ENCODE results near the gene GRK1. TPM values are rescaled to one million over a fixed set of nuclear protein-coding genes. Genes with fewer than 3 reads are reported as not detected.

Gene GRK1
- total and polyA plus RNA-seq, 2 of the 4 experiments (the other 2 are of a cell fraction) = not detected

DNA sequence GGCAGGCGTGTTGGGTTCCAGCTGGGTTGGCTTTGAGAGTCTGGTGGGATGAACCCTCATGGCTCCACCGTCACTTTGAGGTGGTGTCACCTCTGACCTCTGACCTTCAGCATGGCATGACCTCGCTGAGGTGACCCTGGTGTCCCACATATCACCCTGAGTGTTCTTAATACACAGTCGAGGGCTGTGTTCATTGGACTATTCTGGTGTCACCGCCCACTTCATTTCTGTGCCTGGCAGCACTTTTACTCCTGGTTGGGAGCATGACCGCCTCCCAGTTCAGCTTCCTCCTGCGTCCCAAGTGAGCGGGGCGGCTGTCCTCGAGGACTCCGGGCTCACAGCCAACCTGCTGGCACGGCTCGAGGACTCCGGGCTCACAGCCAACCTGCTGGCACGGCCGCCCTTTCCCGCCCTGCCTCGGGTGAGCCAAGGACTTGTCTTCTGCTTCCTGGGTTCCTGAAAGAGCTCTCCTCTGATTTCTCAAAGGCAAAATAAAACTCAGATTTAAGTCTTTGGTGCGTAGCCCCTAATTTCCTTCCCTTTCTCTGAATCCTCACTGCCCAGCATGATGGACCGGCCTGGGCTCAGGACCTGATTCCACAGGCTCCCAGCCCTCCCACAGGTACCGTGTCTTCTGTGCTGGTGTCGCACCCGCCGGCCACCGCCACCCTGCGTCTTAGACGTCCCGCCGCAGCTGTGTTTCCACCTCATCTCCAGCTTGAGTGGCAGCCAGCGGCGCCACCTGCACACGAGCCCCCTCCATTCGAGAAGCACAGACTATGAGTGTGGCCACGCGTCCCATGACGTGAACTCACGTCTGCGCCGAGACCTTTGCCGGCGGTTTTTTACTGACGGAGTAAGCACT is 19.4 kb upstream of the GRK1 start:
- H2BK120ac ChIP-seq (ENCODE audit: low read depth, low read length) = no peak overlapping the region
- CTCF ChIA-PET = no interaction called here
- no peak overlapping the region for H3K9ac ChIP-seq (ENCODE audit: low read depth, low read length)
- 0 out of 2 replicates have a peak, but pooled peaks cover 4% of the 10 kb centered on the region for H3K9me1 ChIP-seq (ENCODE audit: insufficient read depth, low read length)
- H3K23ac ChIP-seq (ENCODE audit: low read depth, low read length) = no peak overlapping the region
- no peak overlapping the region for H3K4me3 ChIP-seq (ENCODE audit: insufficient read depth, low read depth, low read length)
- H3K4ac ChIP-seq (ENCODE audit: low read depth, low read length) = no peak overlapping the region
- no peak overlapping the region for H2AK9ac ChIP-seq (replicated peaks; ENCODE audit: low read depth, low read length, poor library complexity)
- H2AFZ ChIP-seq (replicated peaks; ENCODE audit: low read length, poor library complexity) = no peak overlapping the region
- no peak overlapping the region for H2BK5ac ChIP-seq (ENCODE audit: low read depth, low read length, poor library complexity, severe bottlenecking)
- peaks cover 1% of the 10 kb centered on the region; the same call in 1 of the 2 replicates for H3K36me3 ChIP-seq (ENCODE audit: control insufficient read depth, insufficient read depth, low read length)
- H3K4me2 ChIP-seq (ENCODE audit: low read depth, low read length) = no peak overlapping the region
- in situ Hi-C loops (cut with MboI; ENCODE audit: low sequenced_read_pairs) = no loop called here
- H4K8ac ChIP-seq (ENCODE audit: low read depth in 2 of 2, low read length in 2 of 2) = no peak overlapping the region
- no peak overlapping the region for H2BK20ac ChIP-seq (ENCODE audit: low read depth, low read length)
- DNase-seq (no peak), ATAC-seq (ENCODE audit: low read depth) (peak; percentile 54)
- no peak overlapping the region for H4K5ac ChIP-seq (ENCODE audit: low read depth, low read length)
- no peak overlapping the region for H4K91ac ChIP-seq (ENCODE audit: insufficient read depth, low read depth, low read length)
- H2AK5ac ChIP-seq (ENCODE audit: low read depth, low read length) = no peak overlapping the region
- H3K27me3 ChIP-seq (ENCODE audit: control insufficient read depth, insufficient read depth, low read length) = no peaks in the 10 kb centered on the region
- POLR2A ChIA-PET (ENCODE audit: unreplicated experiment) = no interaction called here
- no peaks in the 10 kb centered on the region for H3K9me3 ChIP-seq (ENCODE audit: control insufficient read depth, insufficient read depth, low read length)
- H3K14ac ChIP-seq (replicated peaks; ENCODE audit: low read depth, low read length) = no peak overlapping the region
- 85% methylated on average over 25 of the region's 42 CpGs; no CpG with 5 or more reads in 1 of the 2 experiments for WGBS, 2 experiments (ENCODE audit: extremely low coverage in 2 of 2, insufficient read length in 1 of 2)
- no peak overlapping the region for H2BK15ac ChIP-seq (ENCODE audit: low read depth, low read length)
- H3K56ac ChIP-seq (ENCODE audit: extremely low read depth, insufficient read depth, low read length) = no peak overlapping the region
- intact Hi-C loops (cut with micrococcal nuclease) = no loop called here
- dilution Hi-C loops (cut with HindIII; ENCODE audit: low sequenced_read_pairs, unreplicated experiment) = no loop called here
- no TSS peak for BruUV-seq (replicated peaks)
- no peak overlapping the region for H3K18ac ChIP-seq (ENCODE audit: low read depth, low read length)
- peaks cover 2% of the 10 kb centered on the region; the same call in 1 of the 2 replicates for H3K4me1 ChIP-seq (ENCODE audit: control insufficient read depth, insufficient read depth, low read length)
- no peaks in the 10 kb centered on the region for H3K79me1 ChIP-seq (ENCODE audit: low read depth in 1 of 2, low read length in 2 of 2)
- H4K20me1 ChIP-seq (ENCODE audit: insufficient read depth, low read length) = no peaks in the 10 kb centered on the region; the same call in 1 of the 2 replicates
- no peak overlapping the region for H3K27ac ChIP-seq (ENCODE audit: insufficient read depth, low read length)
- TF ChIP-seq RAD21 (IDR thresholded peaks at IDR 0.05; ENCODE audit: low read length) (no peak), RFX5 (IDR thresholded peaks at IDR 0.05; ENCODE audit: low read depth, low read length) (no peak), CEBPB (IDR thresholded peaks at IDR 0.05; ENCODE audit: low read depth, low read length) (no peak), FOS (IDR thresholded peaks at IDR 0.05; ENCODE audit: low read depth, low read length) (no peak), MAFK (IDR thresholded peaks at IDR 0.05; ENCODE audit: low read depth, low read length) (no peak), RCOR1 (IDR thresholded peaks at IDR 0.05; ENCODE audit: insufficient replicate concordance, low read length) (no peak), MXI1 (IDR thresholded peaks at IDR 0.05; ENCODE audit: borderline replicate concordance, low read depth, low read length) (no peak), CHD1 (IDR thresholded peaks at IDR 0.05; ENCODE audit: low read depth, low read length) (no peak), NFE2L2 (IDR thresholded peaks at IDR 0.05; ENCODE audit: low read depth, low read length) (no peak), SMC3 (IDR thresholded peaks at IDR 0.05; ENCODE audit: low read depth, low read length) (no peak), POLR2A (IDR thresholded peaks at IDR 0.05; ENCODE audit: low read depth, low read length) (no peak), BHLHE40 (IDR thresholded peaks at IDR 0.05; ENCODE audit: low read depth, low read length) (no peak)
- TF ChIP-seq, protein P1, sequence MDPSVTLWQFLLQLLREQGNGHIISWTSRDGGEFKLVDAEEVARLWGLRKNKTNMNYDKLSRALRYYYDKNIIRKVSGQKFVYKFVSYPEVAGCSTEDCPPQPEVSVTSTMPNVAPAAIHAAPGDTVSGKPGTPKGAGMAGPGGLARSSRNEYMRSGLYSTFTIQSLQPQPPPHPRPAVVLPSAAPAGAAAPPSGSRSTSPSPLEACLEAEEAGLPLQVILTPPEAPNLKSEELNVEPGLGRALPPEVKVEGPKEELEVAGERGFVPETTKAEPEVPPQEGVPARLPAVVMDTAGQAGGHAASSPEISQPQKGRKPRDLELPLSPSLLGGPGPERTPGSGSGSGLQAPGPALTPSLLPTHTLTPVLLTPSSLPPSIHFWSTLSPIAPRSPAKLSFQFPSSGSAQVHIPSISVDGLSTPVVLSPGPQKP (IDR thresholded peaks at IDR 0.05; ENCODE audit: borderline replicate concordance, low read depth, low read length) = no peak
- TF ChIP-seq, protein P2, sequence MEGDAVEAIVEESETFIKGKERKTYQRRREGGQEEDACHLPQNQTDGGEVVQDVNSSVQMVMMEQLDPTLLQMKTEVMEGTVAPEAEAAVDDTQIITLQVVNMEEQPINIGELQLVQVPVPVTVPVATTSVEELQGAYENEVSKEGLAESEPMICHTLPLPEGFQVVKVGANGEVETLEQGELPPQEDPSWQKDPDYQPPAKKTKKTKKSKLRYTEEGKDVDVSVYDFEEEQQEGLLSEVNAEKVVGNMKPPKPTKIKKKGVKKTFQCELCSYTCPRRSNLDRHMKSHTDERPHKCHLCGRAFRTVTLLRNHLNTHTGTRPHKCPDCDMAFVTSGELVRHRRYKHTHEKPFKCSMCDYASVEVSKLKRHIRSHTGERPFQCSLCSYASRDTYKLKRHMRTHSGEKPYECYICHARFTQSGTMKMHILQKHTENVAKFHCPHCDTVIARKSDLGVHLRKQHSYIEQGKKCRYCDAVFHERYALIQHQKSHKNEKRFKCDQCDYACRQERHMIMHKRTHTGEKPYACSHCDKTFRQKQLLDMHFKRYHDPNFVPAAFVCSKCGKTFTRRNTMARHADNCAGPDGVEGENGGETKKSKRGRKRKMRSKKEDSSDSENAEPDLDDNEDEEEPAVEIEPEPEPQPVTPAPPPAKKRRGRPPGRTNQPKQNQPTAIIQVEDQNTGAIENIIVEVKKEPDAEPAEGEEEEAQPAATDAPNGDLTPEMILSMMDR (conservative IDR thresholded peaks at IDR 0.05; ENCODE audit: low read depth, low read length) = no peak
- TF ChIP-seq, protein P3, sequence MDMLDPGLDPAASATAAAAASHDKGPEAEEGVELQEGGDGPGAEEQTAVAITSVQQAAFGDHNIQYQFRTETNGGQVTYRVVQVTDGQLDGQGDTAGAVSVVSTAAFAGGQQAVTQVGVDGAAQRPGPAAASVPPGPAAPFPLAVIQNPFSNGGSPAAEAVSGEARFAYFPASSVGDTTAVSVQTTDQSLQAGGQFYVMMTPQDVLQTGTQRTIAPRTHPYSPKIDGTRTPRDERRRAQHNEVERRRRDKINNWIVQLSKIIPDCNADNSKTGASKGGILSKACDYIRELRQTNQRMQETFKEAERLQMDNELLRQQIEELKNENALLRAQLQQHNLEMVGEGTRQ (IDR thresholded peaks at IDR 0.05; ENCODE audit: low read depth, low read length) = no peak

Data from IMR-90 (cell line).